PC-9 (cell line): ENCODE measurements around the gene SNAPC3.

Experiments
- EZH2 ChIP-seq: fragments of 200-600 bp; sonication (generic); IDR thresholded peaks from 2 replicates; pipeline ENCODE4 v1.8.0; 2017; ENCODE audit warnings: antibody characterized with exemption, low read depth
- TF ChIP-seq, protein P1 (sequence below): fragments of 200-600 bp; sonication (generic); conservative IDR thresholded peaks from 2 replicates; pipeline ENCODE4 v1.6.1; 2017; ENCODE audit warnings: mixed run types, antibody characterized with exemption, mild to moderate bottlenecking, moderate library complexity

DNA sequence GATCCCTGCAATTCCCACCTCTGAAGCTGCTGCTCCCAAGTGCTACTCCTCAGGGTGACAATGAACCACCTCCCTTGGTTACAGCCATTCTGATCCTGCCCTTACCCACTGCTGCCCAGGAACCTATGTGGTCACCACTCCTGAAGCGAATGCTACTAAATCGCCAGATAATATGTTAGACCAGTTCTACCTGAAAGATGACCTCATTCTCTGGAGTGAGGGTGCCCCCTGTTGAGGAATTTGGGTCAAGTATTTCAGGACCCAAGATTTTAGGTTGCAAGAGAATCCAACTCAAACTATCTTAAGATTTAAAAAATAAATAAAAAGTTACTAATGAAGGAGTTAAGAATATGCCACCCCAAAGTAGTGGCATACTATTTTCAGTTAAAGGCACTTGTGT is 5.8 kb upstream of the SNAPC3 start:
- TF ChIP-seq, protein P1, sequence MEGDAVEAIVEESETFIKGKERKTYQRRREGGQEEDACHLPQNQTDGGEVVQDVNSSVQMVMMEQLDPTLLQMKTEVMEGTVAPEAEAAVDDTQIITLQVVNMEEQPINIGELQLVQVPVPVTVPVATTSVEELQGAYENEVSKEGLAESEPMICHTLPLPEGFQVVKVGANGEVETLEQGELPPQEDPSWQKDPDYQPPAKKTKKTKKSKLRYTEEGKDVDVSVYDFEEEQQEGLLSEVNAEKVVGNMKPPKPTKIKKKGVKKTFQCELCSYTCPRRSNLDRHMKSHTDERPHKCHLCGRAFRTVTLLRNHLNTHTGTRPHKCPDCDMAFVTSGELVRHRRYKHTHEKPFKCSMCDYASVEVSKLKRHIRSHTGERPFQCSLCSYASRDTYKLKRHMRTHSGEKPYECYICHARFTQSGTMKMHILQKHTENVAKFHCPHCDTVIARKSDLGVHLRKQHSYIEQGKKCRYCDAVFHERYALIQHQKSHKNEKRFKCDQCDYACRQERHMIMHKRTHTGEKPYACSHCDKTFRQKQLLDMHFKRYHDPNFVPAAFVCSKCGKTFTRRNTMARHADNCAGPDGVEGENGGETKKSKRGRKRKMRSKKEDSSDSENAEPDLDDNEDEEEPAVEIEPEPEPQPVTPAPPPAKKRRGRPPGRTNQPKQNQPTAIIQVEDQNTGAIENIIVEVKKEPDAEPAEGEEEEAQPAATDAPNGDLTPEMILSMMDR = peak; percentile 63
- no peak for TF ChIP-seq EZH2
